DMS 273 (cell line): ENCODE results near the gene ASAP2.

ENCODE experiments used
- DNase-seq: peaks from one replicate; lab custom pipeline; 2025; ENCODE audit not compliant: unreplicated experiment; lab: John Stamatoyannopoulos, UW

Gene ASAP2

DNA sequence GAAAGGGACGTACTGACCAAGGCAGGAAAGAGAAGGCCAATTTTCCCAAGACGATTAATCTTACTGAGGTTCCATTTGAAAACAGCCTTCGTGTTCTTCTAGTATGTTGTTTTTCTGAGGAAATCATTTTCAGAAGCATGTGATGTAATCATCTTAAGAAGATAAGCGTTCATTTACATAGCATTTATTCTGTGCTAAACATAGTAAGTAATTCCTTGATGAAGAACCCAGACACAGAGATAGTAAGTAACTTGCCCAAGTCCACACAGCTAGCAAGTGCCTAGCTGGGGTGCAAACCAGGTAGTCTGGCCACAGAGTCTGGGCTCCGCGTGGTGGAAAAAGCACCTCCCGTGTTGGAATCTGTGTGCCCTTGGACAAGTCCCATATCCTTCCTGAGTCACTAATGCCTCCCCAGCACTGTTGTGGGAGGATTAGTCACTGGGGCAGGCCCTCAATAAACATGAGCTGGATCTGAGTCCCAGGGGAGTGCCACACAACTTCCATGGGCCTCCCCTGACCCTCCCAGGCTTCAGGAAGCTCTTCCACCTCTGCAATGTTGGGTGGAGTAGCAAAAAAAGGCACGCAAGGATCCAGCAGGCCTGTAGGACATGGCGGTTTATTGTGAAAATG is 26.9 kb upstream of the ASAP2 start:
- DNase-seq = no peak

DNA sequence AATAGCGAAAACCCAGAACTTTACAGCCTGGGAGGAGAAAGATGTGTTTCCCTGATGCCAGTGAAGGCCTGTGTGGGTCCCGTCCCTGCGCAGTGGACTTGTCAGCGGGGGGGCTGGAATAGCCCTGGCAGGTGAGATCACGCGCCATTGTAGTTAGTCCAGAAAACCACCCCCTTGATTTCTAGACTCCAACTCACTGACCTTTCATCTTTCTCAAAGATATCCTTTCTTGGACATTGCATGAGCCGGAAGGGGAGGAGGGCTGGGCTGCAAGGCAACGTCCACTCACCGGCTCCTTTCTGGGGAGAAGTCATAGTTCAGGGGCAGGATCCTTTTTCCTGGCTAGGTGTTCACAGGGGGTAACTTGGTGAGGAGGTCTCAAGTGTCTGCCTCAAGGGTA is 22.3 kb upstream of the ASAP2 start:
- no peak for DNase-seq

DNA sequence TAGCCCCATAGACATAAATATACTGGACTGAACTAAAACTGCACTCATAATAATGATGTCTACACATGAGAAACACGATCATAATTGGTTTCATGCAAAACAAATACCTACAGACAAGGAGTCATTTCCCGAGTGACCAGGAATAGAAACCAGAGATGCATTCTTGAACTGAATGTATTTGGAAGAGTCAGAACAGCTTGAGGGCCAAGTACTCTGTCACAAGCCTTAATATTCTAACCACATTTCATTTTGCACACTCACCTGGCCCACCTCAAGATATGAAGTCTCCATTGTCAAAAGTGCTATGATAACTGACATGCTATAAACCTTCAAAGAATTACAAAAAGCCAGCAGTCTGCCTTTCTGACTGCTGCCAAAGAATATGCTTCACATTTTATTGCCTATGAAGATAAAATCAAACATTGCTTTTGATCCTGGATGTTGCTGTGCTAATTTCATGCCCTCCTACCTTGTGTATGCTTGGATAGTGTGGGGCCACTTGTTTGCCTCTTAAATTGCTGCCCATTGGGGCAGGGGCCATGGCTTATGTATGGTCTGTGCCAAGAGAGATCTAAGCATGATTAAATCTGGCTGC is 18.9 kb upstream of the ASAP2 start:
- DNase-seq = no peak

DNA sequence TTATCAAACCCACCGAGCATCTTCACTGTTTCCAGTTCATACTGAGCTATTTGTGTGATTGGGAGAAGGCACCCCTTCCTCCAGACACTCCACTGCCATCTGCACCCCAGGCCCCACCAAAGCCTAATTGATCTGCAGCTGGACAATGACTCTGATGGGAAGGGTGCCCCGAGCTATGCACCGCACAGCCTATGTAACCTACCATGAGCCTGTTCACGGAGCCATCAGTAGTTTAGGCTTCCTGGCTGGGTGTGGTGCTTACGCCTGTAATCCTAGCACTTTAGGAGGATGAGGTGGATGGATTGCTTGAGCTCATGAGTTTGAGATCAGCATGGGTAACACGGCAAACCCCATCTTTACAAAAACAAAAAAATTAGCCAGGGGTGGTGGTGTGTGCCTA is 17.8 kb upstream of the ASAP2 start:
- no peak for DNase-seq

DNA sequence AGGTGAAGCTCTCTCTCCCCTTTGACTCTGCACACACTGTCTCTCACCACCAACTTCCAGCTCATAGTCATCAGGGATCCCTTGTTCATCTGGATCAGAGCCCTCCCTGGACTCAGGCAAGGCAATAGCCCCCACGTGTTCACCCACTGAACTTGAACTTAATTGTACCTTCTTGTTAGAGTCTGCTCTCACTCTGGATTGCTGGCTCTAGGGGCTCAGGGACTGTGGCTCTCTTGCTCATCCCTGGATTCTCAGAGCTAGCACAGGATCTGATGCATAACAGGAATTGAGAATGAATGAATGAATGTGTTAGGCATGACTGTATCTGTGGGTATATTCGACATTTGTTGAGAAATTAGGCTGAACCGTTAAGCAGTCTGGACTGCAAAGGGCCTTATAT is 16.7 kb upstream of the ASAP2 start:
- DNase-seq = no peak

DNA sequence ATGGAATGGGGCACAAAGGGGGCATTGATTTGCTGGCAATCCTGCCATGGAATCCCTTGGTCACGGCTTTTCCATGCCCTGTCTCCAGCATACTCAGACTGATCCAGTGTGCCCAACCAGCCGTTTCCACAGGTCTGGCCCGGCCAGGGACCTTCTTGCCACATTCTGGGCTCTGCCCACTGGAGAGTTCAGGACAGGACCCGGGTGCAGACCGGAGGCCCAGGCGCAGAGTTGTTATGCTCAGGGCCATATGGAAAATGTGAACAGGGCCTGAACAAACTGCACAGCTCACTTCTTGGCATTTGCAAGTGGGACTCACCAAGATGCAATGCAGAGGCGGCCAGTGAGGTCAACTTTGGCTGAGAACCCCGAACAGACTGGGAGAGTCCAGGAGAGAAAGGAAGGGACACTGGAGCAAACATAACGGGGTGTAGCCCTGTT is 15.6 kb upstream of the ASAP2 start:
- DNase-seq = peak; percentile 42

DNA sequence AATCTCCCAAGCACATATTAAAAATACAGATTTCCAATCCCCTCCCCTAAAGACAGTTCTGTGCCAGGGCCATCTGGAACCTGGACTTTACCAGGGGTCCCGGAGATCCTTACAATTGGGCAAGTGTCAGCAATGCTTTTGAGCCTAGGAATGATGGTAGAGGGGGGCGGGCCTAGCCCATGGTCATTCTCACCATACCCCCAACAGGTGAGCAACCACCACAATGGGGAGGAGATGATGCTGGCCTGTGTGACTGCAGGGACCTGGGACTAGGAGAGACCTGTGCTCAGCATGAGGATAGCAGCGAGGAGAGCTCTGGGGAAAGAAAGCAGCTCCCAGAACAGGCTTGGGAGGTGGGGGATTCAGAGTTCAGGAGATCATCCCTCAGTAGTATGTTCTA is 13.9 kb upstream of the ASAP2 start:
- DNase-seq = no peak

DNA sequence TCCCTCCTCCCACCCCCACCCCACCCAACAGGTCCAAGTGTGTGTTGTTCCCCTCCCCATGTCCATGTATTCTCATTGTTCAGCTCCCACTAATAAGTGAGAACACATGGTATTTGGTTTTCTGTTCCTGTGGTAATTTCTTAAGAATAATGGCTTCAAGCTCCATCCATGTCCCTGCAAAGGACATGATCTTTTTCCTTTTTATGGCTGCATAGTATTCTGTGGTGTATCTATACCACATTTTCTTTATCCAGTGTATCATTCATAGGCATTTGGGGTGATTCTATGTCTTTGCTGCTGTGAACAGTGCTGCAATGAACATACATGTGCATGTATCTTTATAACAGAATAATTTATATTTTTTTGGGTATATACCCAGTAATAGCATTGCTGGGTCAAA is 12.3 kb upstream of the ASAP2 start:
- DNase-seq = no peak

DNA sequence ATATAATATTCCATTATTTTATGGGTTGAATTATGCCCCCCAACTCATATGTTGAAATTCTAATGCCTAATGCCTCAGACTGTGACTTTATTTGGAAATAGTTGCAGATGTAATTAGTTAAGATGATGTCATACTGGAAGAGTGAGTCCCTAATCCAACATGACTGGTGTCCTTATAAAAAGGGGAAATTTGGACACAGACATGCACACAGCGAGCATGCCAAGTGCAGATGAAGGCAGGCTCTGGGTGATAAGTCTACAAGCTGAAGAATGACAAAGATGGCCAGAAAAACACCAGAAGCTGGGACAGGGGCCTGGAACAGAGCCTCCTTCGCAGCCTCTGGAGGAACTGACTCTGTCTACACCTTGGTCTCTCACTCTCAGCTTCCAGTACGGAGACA is 10.0 kb upstream of the ASAP2 start:
- no peak for DNase-seq

DNA sequence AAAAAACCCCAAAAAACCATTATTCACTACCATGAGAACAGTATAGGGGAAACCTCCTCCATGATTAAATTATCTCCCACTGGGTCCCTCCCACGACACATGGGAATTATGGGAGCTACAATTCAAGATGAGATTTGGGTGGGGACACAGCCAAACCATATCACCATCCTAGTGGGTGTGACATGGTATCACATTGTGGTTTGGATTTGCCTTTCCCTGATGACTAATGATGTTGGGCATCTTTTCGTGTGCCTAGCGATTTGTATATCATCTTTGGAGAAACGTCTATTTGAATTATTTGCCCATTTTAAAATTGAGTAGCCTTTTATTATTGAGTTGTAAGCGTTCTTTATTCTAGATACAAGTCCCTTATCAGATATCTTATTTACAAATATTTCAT is 8.7 kb upstream of the ASAP2 start:
- DNase-seq = no peak

DNA sequence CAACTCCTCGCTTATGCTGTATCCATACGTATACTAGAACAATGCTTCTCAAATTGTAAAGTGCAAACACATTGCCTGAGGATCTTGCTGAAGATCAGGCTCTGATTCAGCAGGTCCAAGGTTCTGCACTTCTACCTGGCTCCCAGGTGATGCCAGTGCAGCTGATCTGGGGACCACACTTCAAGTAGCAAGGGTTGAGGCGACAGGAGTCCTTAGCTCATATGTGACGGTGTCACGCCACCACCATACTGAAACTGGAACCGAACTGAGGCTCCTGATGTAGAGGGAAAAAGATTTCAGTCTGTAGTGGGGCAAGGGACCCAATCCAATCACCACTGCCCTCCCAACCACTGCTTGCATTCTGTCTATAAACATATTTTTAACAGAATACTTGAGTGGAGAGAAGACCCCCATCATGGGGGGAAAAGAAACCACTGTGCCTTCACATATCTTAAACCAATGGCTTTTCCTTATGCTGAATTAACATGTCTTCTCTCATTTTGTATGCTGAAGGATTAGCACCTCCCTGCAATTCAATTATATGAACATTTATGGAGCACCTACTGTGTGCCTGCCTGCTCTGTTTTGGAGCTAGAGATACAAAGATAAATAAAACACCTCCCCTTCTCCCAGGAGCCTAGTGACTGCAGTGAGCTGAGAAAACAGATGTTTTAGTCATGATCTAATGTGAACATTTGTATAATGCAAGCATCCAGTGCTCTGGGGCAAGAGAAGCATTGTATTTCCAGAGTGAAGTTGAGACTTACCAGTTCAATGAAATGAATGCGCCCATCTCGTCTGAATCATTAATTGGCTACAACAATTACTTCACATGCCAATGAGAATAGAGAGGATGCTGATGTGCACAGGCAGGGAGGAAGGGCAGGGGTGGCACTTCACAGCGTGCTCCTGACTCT is 6.6 kb upstream of the ASAP2 start:
- no peak for DNase-seq

DNA sequence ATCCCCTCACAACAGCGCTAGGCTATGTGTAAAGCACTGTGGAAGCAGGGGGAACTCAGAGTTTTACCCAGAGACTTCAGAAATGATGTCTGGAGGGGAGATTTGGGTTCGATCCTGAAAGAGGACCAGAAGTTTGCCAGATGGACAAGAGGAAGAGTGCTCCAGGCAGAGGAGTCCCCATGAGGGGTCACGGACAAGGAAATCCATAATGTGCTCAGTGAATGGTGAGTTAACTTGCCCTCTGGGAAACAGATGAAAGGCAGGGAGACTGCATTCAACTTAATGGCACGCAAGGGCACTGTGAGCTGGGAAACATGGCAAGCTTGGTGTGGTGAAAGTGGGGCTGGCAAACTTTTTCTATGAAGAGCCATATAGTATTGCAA is 6.0 kb upstream of the ASAP2 start:
- no peak for DNase-seq

DNA sequence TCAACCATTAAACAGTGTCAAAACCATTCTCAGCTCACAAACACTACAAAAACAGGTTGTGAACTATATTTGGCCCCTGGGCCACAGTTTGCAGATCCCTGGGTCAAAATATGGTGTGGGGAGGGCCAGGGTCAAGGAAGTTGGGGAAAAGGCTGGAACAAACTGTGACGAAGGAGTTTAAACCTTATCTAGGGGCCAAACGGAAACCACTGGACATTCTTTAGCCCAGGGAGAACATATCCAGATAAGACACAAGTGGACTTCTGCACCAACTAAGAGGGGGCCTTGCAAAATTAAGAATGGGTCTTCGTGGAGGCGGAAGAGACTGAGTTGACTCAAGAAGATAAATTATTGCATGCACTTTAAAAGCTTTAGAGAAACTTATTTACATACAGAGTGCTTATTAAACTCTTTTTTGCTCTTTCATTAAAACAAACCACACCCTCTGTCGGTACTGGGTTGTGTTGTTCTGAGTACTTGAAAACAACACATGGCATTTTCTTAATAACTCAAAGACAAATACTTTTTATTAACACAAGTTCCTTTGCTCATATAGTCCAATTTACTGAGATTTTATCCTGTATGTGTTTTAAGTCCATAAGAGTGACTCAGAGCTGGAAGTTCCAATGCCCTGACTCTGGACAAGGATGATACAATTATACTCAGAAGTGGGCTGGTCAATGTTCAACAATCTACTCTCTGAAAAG is 5.3 kb upstream of the ASAP2 start:
- DNase-seq = no peak

DNA sequence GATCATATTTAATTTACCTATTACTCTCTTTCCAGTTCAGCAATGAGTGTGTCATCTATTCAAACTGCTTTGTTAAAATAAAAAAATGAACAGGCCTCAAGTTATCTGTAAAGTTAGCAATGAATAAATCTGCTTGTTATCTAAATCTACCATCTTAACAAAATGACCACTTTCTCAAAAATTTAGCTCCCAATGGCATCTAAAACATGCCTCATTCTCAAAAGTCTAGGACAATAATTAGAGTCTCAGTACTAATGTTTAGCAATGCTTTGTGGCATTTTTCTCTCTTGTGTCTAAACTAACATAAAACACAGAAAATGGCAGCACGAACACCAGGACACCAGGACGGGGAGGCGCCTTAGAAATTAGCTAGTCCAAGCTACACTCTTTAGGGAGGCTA is 3.6 kb upstream of the ASAP2 start:
- no peak for DNase-seq

DNA sequence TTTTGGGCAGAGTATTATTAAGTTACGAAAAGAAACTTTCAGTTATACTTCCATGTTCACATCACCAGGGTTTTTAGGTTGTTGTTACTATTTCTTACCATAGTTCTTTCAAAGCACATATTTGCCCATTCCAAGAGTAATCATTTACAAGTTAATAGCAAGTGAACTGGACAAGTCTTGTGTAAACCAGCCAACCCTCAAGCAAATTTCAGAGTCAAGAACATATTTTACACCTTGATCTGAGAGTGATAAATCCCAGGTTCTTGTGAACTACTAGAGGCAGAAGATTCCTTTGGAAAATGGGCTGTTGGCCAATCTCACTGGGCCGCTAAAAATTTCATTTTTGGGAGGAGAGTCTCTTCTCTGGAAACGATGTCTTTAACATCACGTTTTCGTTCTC is 2.7 kb upstream of the ASAP2 start:
- no peak for DNase-seq

DNA sequence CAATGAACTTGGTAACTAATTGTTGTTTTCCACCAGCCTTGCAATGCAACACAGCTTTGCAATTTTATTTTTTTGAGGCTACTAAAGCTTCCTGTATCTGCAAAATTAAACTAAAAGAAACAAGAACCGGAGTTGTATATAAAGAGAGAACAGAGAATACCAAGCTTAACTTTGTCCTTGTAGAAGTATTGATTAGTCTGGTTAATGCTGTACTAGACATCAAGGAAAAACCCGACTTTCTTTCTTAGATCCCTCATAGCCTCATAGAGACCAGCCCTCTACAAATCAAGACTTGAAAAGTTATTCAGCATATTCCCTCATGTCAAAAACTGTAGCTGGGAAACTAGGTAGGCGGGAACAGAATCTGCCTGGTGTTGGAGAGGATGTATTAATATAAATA is 1.7 kb upstream of the ASAP2 start:
- no peak for DNase-seq

DNA sequence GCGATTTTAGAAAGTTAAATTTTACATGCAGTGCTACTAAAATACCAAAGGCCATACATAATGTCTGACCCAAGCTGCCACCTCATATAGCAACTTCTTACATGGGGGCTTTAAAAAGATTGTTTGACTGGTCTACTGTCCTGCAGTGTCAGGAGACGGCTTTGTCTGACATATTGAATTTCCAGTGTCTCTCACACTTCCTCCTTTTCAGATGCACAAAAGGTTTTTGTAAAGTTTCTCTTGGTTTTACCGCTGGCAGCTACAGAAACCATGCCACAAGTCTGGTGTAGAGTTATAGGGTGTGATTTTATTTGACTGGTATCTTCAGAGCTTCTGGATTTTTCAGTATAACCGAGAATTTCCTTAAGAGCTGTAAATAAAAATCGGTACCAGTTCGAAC is 1.1 kb upstream of the ASAP2 start:
- no peak for DNase-seq

DNA sequence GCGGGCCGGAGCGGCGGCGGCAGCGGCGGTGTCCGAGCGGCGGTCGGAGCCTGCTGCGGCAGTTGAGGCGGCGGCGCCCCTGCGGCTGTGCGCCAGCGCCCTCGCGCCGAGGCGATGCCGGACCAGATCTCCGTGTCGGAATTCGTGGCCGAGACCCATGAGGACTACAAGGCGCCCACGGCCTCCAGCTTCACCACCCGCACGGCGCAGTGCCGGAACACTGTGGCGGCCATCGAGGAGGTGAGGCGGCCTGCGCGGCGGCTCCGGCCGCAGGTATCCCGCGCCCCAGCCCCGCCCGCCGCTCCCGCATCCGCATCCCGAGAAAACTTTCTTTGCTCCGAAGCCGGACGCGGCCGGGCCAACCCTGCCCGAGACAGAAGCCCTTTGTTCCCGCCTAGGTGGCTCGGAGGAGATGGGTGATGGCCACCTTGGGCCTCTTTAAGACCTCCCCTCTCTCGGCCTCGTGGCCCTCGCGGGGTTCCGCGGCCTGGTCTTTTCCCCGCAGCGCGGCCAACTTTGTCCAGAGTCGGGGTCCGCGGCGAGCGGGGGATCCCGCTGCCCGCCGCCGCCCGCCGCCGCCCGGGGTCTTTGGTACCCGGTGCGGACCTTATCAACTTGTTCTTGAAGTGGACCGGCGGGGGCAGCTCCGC is 504 bp downstream of the ASAP2 start:
- DNase-seq = peak; percentile 70

DNA sequence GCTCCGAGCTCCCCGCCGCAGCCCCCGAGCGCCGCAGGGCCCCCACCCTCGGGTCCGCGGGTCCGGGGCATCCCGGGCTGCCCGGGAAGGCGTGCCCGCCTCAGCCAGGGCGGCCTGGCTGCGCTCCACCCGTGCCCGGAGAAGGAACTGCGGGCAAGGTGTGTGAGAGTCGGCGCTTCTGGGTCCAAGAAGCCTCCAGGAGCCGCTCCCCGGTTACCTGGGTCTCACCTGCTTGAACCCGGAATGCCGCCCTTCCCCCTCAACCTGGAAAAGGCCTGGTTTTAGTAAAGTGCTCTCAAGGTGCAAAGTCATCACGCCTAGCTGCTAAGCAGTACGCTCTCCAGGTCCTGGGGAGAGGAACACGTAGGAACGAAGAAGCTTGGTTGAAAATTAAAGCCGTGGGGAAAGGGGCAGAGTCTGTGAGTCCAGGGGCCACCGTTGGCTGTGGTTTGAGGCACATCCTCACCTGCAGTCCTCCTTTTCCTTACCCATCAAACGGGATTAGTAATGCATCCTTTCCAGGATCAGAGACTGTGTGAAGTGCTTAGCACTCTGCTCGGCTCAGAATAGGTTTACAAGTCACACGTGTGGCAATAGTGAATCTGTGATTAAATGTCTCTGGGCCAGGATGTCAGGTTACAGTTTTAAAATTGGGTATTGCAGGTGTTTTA is 1.2 kb downstream of the ASAP2 start:
- DNase-seq = peak; percentile 70

DNA sequence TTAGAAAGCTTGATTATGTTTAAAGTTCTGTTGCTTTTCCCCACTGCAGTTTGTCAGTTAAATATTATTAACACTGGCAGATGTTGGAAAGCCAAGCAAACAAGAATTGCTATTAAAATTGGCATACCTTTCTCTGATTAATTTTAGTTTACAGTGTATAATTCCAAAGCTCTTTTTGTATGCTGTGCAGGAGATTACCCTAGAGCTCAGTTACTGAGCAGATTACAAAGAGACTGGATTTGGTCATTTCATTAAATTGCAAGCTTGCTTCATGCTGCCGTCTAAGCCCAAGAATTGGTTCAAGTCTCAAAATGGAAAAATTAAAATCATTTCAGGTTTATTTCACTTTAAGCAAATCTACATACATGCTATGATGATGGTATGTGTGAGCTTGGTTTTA is 2.3 kb downstream of the ASAP2 start:
- no peak for DNase-seq

DNA sequence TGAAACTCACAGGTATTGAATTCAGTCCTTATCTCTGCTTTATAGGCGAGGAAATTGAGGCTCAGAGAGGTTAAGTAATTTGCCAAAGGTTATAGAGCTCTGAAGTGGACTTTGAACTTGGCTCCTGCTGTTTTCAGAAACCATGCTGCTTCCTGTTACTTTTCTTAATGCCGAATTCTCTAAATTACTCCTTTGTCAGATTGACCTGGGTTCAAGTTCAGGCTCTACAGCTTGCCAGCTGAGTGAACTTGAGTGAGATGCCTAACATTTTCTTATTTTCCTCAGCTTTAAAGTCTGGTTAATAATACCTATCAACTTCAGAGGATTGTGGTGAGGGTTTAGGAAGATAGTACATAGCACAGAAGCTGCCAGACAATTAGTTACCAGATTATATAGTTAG is 3.4 kb downstream of the ASAP2 start:
- DNase-seq = no peak
